ENCODE data around the gene PAAF1.

DNA sequence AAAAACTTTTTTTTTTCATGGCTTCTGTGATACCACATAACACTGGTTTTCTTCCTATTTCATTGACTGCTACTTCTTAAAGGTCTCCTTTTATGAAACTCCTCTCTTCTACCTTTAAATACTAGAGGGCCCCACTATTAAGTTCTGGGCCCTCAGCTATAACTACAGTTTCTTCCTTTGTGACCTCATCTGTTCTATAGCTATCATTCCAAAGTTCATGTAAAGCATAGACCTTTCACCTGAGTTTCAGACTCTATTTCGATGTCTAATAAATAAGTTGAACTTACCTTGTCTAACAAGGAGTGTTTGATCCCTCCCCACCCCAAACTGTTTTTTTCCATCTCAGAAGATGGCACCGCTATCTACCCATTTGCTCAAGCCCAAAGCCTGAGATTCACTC, 35.2 kb downstream of the PAAF1 start:
- TF ChIP-seq, protein P1, sequence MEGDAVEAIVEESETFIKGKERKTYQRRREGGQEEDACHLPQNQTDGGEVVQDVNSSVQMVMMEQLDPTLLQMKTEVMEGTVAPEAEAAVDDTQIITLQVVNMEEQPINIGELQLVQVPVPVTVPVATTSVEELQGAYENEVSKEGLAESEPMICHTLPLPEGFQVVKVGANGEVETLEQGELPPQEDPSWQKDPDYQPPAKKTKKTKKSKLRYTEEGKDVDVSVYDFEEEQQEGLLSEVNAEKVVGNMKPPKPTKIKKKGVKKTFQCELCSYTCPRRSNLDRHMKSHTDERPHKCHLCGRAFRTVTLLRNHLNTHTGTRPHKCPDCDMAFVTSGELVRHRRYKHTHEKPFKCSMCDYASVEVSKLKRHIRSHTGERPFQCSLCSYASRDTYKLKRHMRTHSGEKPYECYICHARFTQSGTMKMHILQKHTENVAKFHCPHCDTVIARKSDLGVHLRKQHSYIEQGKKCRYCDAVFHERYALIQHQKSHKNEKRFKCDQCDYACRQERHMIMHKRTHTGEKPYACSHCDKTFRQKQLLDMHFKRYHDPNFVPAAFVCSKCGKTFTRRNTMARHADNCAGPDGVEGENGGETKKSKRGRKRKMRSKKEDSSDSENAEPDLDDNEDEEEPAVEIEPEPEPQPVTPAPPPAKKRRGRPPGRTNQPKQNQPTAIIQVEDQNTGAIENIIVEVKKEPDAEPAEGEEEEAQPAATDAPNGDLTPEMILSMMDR (IDR thresholded peaks at IDR 0.05; ENCODE audit: low read depth, low read length) = no peak
- no peak for TF ChIP-seq EZH2phosphoT487 (IDR thresholded peaks at IDR 0.05; ENCODE audit: low read depth)

Data from OCI-LY3 (cell line).